Activated B cell treated with CpG ODN at 0.5 μM for 24 hours (primary cell): ENCODE data around the gene TMEM250. TPM values are rescaled to one million over a fixed set of nuclear protein-coding genes. Genes with fewer than 3 reads are reported as not detected.

Source experiments
- ATAC-seq: fragments of 200-7000 bp; cut with Tn5 transposase; one replicate; pipeline ENCODE4 v1.10.0; 2021; ENCODE audit warnings: low read depth, mild to moderate bottlenecking, moderate library complexity
- CTCF ChIA-PET: fragments of 350-600 bp; sonication (Branson Sonifier 250); formaldehyde crosslinking; loops from one replicate; lab custom pipeline; 2021; ENCODE audit warnings: antibody characterized with exemption; lab: Charles Lee
- POLR2A ChIA-PET: fragments of 350-600 bp; sonication (Branson Sonifier 250); formaldehyde crosslinking; loops from one replicate; lab custom pipeline; 2021; ENCODE audit warnings: antibody characterized with exemption; lab: Charles Lee
- DNase-seq: peaks from one replicate; pipeline ENCODE4 v3.0.0; 2022
- H3K27ac Mint-ChIP-seq: one replicate; pipeline ENCODE4 v1.8.0; 2020; ENCODE audit warnings: mixed read lengths
- H3K27me3 Mint-ChIP-seq: one replicate; pipeline ENCODE4 v1.8.0; 2021; ENCODE audit warnings: mixed read lengths
- H3K36me3 Mint-ChIP-seq: one replicate; pipeline ENCODE4 v1.8.0; 2021; ENCODE audit warnings: low read depth, mixed read lengths
- H3K4me1 Mint-ChIP-seq: one replicate; pipeline ENCODE4 v1.8.0; 2021; ENCODE audit warnings: mixed read lengths
- H3K4me3 Mint-ChIP-seq: one replicate; pipeline ENCODE4 v1.8.0; 2020; ENCODE audit warnings: mild to moderate bottlenecking, mixed read lengths
- H3K9me3 Mint-ChIP-seq: one replicate; pipeline ENCODE4 v1.8.0; 2020; ENCODE audit warnings: mixed read lengths
- CTCF ChIP-seq: fragments of 200-600 bp; IDR thresholded peaks from one replicate; pipeline ENCODE4 v1.8.0; 2022; ENCODE audit warnings: antibody characterized with exemption, mild to moderate bottlenecking
- intact Hi-C: fragments of 100-400 bp; cut with micrococcal nuclease; formaldehyde crosslinking; loops from one replicate; pipeline ENCODE4 v1.15.1; 2024
- total RNA-seq: library from RNA; stranded (reverse); gene quantifications from 2 replicates; pipeline ENCODE4 v1.2.3, GENCODE V29; 2022

TMEM250 gene
- total RNA-seq, 1 donor from 2014 or later = 23.4 TPM

DNA sequence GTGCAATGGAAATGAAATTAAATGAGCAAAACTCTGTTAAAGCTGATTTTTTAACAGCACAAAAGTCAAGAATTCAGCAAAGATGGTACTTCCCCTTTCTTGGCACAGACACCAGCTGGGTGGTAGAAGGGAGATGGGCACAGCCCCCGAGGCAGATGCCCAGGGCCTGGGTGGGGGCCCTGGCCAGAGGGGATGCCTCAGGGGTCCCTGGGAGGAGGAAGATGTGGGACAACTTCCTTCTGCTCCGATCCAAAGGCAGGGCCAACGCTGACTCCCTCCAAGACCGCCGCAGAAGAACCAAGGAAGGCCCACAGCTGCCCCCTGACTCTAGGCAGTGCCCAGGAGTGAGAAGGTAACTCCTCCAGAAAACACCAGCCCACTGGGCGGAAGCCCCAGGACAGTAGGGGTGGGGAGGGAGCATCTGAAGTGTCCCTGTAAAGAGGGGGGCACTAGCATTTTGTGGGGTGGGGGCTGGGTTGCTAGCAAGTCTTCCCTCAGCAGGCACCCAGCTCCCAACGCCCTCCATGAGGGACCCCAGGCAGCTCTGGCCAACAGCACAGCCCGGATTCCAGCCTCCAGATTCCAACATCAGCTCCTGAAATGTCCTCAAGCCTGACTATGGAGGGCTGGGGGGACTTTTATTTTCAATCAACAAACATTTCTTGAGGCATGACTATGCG lies 28.5 kb downstream of the TMEM250 start:
- DNase-seq = no peak

GRCh38 chr9:136089697-136090045 lies 29.0 kb downstream of the TMEM250 start:
- DNase-seq (no peak), ATAC-seq (no peak)
- CTCF ChIA-PET = interaction anchor here (1.5 to 1.6 kb wide), 2 partner anchors 28 to 33 kb away, joined by 4 to 10 read pairs; partner anchors contain the start of gene TMEM250

More for the DNA sequence above, 28.5 kb downstream of the TMEM250 start:
- no peaks in the 10 kb centered on the region for H3K36me3 Mint-ChIP-seq
- no peak overlapping the region for H3K27ac Mint-ChIP-seq
- TF ChIP-seq CTCF = no peak
- peaks cover 2% of the 10 kb centered on the region for H3K4me1 Mint-ChIP-seq
- H3K27me3 Mint-ChIP-seq = peaks cover 17% of the 10 kb centered on the region
- ATAC-seq = no peak
- POLR2A ChIA-PET = interaction anchor here (1.0 kb wide), 2 partner anchors 17 to 32 kb away, joined by 3 read pairs; no protein-coding TSS in a partner anchor
- no peaks in the 10 kb centered on the region for H3K9me3 Mint-ChIP-seq
- intact Hi-C loops = no loop called here
- H3K4me3 Mint-ChIP-seq = no peak overlapping the region
- CTCF ChIA-PET = interaction anchor here (1.5 to 1.6 kb wide), 2 partner anchors 28 to 33 kb away, joined by 4 to 10 read pairs; partner anchors contain the start of gene TMEM250

GRCh38 chr9:136088939-136089696 lies 29.6 kb downstream of the TMEM250 start:
- Mint-ChIP-seq H3K4me1 (peaks cover 4% of the 10 kb centered on the region), H3K4me3 (no peak overlapping the region), H3K9me3 (no peaks in the 10 kb centered on the region), H3K36me3 (no peaks in the 10 kb centered on the region), H3K27me3 (peaks cover 17% of the 10 kb centered on the region), H3K27ac (no peak overlapping the region)
- TF ChIP-seq CTCF = no peak
- DNase-seq (no peak), ATAC-seq (no peak)
- CTCF ChIA-PET = no interaction called here
- intact Hi-C loops = loop anchor here (1.0 to 2.0 kb wide), 2 partner anchors 34 to 194 kb away; no protein-coding TSS in a partner anchor
- POLR2A ChIA-PET = interaction anchor here (0.6 to 0.7 kb wide), 2 partner anchors 155 to 1567 kb away, joined by 4 read pairs; no protein-coding TSS in a partner anchor

More at GRCh38 chr9:136089697-136090045, 29.0 kb downstream of the TMEM250 start:
- POLR2A ChIA-PET = interaction anchor here (0.6 to 1.0 kb wide), 3 partner anchors 33 to 1567 kb away, joined by 3 to 4 read pairs (median 4); no protein-coding TSS in a partner anchor
- Mint-ChIP-seq H3K36me3 (no peaks in the 10 kb centered on the region), H3K9me3 (no peaks in the 10 kb centered on the region), H3K4me1 (peaks cover 3% of the 10 kb centered on the region), H3K27ac (no peak overlapping the region), H3K4me3 (no peak overlapping the region), H3K27me3 (peaks cover 17% of the 10 kb centered on the region)
- TF ChIP-seq CTCF = no peak
- intact Hi-C loops = loop anchor here (1.0 to 2.0 kb wide), 2 partner anchors 34 to 193 kb away; no protein-coding TSS in a partner anchor

- Mint-ChIP-seq H3K9me3 (no peaks in the 10 kb centered on the region), H3K4me1 (peaks cover 4% of the 10 kb centered on the region), H3K4me3 (no peak overlapping the region), H3K36me3 (no peaks in the 10 kb centered on the region), H3K27me3 (peaks cover 17% of the 10 kb centered on the region), H3K27ac (no peak overlapping the region)
- TF ChIP-seq CTCF = no peak
- no peak for DNase-seq
- POLR2A ChIA-PET = no interaction called here
- intact Hi-C loops = loop anchor here (2.0 kb wide), 1 partner anchor 194 kb away; no protein-coding TSS in a partner anchor
- no peak for ATAC-seq
- CTCF ChIA-PET = no interaction called here
Observed at GRCh38 chr9:136088481-136088938, 30.2 kb downstream of the TMEM250 start.
